ENCODE results near the gene MFN2. TPM values are rescaled to one million over a fixed set of nuclear protein-coding genes. Genes with fewer than 3 reads are reported as not detected.

MFN2 gene
- total and polyA plus RNA-seq, 7 donors: 33.0 to 121 (median 83.9) TPM

DNA sequence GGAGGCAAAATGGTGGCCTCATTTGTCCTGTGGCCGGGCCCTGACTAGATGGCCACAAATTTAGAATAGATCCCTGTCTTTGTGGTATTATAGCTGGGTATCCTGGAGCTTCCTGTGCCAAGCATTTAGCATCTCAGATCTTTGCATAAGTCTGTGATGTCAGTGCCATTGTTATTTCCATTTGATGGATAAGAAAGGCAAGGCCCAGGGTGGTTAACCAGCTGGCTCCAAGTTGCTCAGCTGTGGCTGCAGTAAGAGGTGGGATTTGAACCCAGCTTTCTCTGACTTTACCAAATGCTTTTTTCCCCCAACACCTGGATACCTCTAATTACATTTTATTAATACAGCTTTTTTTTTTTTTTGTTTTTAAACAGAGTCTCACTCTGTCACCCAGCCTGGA, 71.1 kb downstream of the MFN2 start:
- H3K36me3 ChIP-seq: no peaks in the 10 kb centered on the region
- no peaks in the 10 kb centered on the region for H3K9me3 ChIP-seq
- no peak for DNase-seq
- intact Hi-C loops (cut with DNase I): no loop called here
- no peak for TF ChIP-seq POLR2A (IDR thresholded peaks at IDR 0.05)
- TF ChIP-seq EP300 (IDR thresholded peaks at IDR 0.05): no peak
- TF ChIP-seq POLR2AphosphoS5 (IDR thresholded peaks at IDR 0.05): no peak
- TF ChIP-seq, protein P1, sequence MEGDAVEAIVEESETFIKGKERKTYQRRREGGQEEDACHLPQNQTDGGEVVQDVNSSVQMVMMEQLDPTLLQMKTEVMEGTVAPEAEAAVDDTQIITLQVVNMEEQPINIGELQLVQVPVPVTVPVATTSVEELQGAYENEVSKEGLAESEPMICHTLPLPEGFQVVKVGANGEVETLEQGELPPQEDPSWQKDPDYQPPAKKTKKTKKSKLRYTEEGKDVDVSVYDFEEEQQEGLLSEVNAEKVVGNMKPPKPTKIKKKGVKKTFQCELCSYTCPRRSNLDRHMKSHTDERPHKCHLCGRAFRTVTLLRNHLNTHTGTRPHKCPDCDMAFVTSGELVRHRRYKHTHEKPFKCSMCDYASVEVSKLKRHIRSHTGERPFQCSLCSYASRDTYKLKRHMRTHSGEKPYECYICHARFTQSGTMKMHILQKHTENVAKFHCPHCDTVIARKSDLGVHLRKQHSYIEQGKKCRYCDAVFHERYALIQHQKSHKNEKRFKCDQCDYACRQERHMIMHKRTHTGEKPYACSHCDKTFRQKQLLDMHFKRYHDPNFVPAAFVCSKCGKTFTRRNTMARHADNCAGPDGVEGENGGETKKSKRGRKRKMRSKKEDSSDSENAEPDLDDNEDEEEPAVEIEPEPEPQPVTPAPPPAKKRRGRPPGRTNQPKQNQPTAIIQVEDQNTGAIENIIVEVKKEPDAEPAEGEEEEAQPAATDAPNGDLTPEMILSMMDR (IDR thresholded peaks at IDR 0.05): no peak
- WGBS, 2 donors: 92 to 96% methylated on average over 1 of the region's 1 CpG
- H3K27ac ChIP-seq: no peak overlapping the region
- peaks cover 0 to 26% (median 18%) of the 10 kb centered on the region in 4 donors for H3K4me1 ChIP-seq
- no peak overlapping the region for H3K4me3 ChIP-seq
- H3K27me3 ChIP-seq: no peaks in the 10 kb centered on the region

DNA sequence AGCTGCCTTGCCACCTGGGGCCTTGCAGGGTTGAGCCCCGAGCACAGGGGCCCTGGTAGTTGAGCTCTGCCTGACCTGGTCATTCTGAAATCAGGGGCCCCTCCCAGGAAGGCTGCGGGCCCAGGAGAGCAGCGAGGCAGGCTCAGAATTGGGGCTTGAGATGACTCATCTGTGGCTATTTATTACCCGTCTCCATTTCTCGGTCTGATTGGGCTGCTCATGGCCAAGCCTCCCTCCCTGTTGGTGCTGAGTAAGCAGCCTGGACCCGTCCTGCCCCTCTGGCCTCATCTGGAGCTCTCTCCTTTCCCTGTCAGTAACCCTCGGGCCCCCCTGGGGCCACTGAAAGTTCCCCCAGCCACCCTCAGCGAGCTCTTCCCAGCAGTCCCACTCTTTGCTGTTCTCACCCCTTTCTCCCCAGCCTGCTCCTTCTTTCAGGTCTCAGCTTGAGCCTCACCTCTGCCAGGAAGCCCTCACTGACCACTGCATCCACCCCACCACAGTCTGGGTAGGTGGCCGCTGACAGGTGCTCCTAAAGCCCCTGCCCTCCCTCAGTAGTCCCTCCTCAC, 71.8 kb downstream of the MFN2 start:
- peak; percentile 85 for DNase-seq
- no peaks in the 10 kb centered on the region for H3K9me3 ChIP-seq
- H3K4me3 ChIP-seq: no peak overlapping the region
- intact Hi-C loops (cut with DNase I): no loop called here
- H3K27ac ChIP-seq: peak overlapping the region in 2 of 4 donors; percentile 53 to 56
- H3K4me1 ChIP-seq: peaks cover 0 to 26% (median 18%) of the 10 kb centered on the region in 4 donors
- TF ChIP-seq POLR2AphosphoS5 (IDR thresholded peaks at IDR 0.05): peak in 1 of 4 donors; percentile 17
- TF ChIP-seq, protein P1 (IDR thresholded peaks at IDR 0.05): no peak
- H3K27me3 ChIP-seq: no peaks in the 10 kb centered on the region
- H3K36me3 ChIP-seq: no peaks in the 10 kb centered on the region
- WGBS, 2 donors: 16 to 25% methylated on average over 9 of the region's 9 CpGs

DNA sequence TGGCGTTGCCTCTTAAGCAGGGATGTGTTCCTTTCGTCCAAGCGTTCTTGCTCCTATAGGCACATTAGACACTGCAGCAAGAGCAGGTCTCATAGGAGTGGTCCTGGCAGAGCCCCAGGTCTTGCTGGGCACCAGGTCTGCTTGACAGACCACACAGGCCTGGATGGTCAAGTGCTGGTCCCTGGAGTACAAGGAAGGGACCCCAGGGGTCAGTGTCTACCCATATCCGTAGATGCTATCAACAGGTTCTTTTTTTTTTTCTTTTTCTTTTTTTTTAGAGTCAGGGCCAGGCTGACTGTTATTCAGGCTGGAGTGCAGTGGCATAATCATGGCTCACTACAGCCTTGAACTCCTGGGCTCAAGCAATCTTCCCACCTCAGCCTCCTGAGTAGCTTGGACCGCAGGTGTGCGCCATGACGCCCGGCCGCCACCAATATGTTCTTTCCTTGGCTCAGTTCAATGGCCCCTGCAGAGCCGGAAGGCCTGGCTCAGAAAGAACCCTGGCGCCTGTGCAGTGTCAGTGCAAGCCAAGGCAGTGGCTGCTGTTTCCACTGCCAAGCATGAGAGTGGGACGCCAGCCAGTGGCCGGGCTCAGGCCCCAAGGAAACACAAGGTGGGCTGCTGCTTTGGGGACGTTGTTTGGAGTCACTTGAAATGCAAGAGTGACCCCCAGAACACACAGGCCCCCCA, 72.9 kb downstream of the MFN2 start:
- DNase-seq: peak; percentile 80
- WGBS, 2 donors: 83 to 88% methylated on average over 14 of the region's 14 CpGs
- H3K9me3 ChIP-seq: no peaks in the 10 kb centered on the region
- H3K4me3 ChIP-seq: no peak overlapping the region
- intact Hi-C loops (cut with DNase I): no loop called here
- H3K36me3 ChIP-seq: no peaks in the 10 kb centered on the region
- TF ChIP-seq POLR2A (IDR thresholded peaks at IDR 0.05) (no peak), EP300 (IDR thresholded peaks at IDR 0.05) (no peak), POLR2AphosphoS5 (IDR thresholded peaks at IDR 0.05) (peak in 3 of 4 donors; percentile 44 to 68 (median 57))
- TF ChIP-seq, protein P1 (IDR thresholded peaks at IDR 0.05): peak in 1 of 4 experiments; percentile 45
- H3K27ac ChIP-seq: peak overlapping the region in 2 of 4 donors; percentile 53 to 56
- H3K27me3 ChIP-seq: no peaks in the 10 kb centered on the region
- H3K4me1 ChIP-seq: peaks cover 0 to 26% (median 18%) of the 10 kb centered on the region in 4 donors

DNA sequence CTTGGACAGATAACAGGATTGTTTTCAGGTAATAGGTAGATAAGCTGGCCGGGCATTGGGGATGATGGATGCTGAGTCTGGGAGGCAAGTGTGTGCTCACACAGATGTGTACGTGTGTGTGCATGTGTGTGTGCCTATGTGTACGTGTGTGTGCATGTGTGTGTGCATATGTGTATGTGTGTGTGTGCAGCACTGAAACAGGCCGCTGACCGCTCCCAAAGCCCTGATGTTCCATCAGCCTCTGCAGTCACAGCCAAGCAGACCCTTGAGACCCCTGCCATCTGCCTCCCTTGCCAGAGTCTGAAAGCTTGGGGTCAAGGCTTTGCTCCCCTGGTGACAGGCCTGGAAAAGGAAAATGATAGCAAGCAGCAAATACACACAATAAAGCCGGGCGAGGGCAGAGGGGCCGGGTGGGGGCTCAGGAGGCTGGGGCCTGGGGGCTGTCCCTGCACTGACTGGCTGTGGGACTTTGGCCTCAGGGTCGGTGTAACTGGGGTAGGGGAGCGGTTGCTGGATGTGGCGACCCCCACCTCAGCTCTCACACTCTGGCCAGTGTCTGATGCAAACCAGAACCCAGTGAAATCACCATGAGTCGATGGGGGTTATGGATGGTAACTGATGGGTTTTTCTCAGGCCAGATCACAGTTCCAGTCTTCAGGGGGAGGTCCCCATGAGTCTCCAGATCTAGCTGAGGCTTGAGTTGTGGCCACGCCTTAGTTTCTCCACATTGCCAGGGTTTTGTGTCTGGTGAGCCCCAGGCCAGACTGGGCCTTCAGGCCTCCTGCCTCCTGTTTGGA, 73.7 kb downstream of the MFN2 start:
- TF ChIP-seq POLR2AphosphoS5 (IDR thresholded peaks at IDR 0.05): no peak
- no peak for TF ChIP-seq POLR2A (IDR thresholded peaks at IDR 0.05)
- TF ChIP-seq, protein P1 (IDR thresholded peaks at IDR 0.05): no peak
- TF ChIP-seq EP300 (IDR thresholded peaks at IDR 0.05): no peak
- no peak overlapping the region for H3K4me3 ChIP-seq
- H3K36me3 ChIP-seq: no peaks in the 10 kb centered on the region
- WGBS, 2 donors: 80 to 84% methylated on average over 13 of the region's 13 CpGs
- intact Hi-C loops (cut with DNase I): no loop called here
- no peaks in the 10 kb centered on the region for H3K27me3 ChIP-seq
- peak overlapping the region in 2 of 4 donors; percentile 53 to 56 for H3K27ac ChIP-seq
- no peak for DNase-seq
- H3K9me3 ChIP-seq: no peaks in the 10 kb centered on the region
- H3K4me1 ChIP-seq: peaks cover 0 to 26% (median 18%) of the 10 kb centered on the region in 4 donors
